Measurements from ENCODE around the gene ULK1. TPM values are rescaled to one million over a fixed set of nuclear protein-coding genes. Genes with fewer than 3 reads are reported as not detected.
"Not testable (repeated sequence)": the region's sequence is repeated elsewhere in the genome, so short reads cannot be mapped to it uniquely, and the experiment has no call there.

The ULK1 gene
- total RNA-seq, 1 experiment from 2014 or later = 48.9 TPM

DNA sequence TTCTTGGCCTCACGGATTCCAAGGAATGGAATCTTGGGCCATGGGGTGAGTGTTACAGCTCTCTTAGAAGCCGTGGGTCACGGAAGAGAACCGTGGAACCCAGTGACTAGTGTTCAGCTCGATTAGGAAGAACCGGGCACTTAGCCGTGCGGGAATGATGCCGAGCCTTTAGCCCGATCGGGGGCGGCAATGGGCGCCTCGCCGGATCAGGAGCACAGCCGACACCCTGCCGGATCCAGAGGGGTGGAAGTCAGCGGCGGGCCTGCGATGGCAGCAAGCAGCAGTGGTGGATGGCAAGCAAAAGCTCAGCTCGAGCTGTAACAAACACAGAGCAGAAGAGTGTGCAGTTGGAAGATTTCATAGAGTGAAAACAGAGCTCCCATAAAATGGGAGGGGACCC, 21.1 kb upstream of the ULK1 start:
- Mint-ChIP-seq H3K27me3 (ENCODE audit: unreplicated experiment) (no peaks in the 10 kb centered on the region), H3K4me3 (ENCODE audit: low read depth, unreplicated experiment) (no peak overlapping the region), H3K4me1 (ENCODE audit: low read depth, unreplicated experiment) (peaks cover 29% of the 10 kb centered on the region), H3K9me3 (ENCODE audit: low read depth, unreplicated experiment) (no peaks in the 10 kb centered on the region), H3K27ac (ENCODE audit: unreplicated experiment) (no peak overlapping the region), H3K36me3 (ENCODE audit: insufficient read depth, unreplicated experiment) (no peaks in the 10 kb centered on the region)
- DNase-seq = no peak
- CTCF ChIA-PET = interaction anchor here (0.6 kb wide), 1 partner anchor 12 kb away, joined by 3 read pairs; no protein-coding TSS in a partner anchor
- intact Hi-C loops (cut with micrococcal nuclease; ENCODE audit: unreplicated experiment) = no loop called here
- BruUV-seq (replicated peaks) = no TSS peak
- TF ChIP-seq CTCF (IDR thresholded peaks at IDR 0.05; ENCODE audit: unreplicated experiment) = no peak

GRCh38 chr12:131874972-131875371, 19.4 kb upstream of the ULK1 start:
- H3K27me3 Mint-ChIP-seq (ENCODE audit: unreplicated experiment); H3K36me3 Mint-ChIP-seq (ENCODE audit: insufficient read depth, unreplicated experiment); intact Hi-C loops (cut with micrococcal nuclease; ENCODE audit: unreplicated experiment); DNase-seq; H3K9me3 Mint-ChIP-seq (ENCODE audit: low read depth, unreplicated experiment); H3K27ac Mint-ChIP-seq (ENCODE audit: unreplicated experiment); BruUV-seq (replicated peaks); H3K4me3 Mint-ChIP-seq (ENCODE audit: low read depth, unreplicated experiment): not testable (repeated sequence)
- peaks cover 25% of the 10 kb centered on the region for H3K4me1 Mint-ChIP-seq (ENCODE audit: low read depth, unreplicated experiment)
- CTCF ChIA-PET = interaction anchor here (0.6 kb wide), 1 partner anchor 9 kb away, joined by 3 read pairs; no protein-coding TSS in a partner anchor

- H3K27me3 Mint-ChIP-seq (ENCODE audit: unreplicated experiment); H3K27ac Mint-ChIP-seq (ENCODE audit: unreplicated experiment); intact Hi-C loops (cut with micrococcal nuclease; ENCODE audit: unreplicated experiment); H3K9me3 Mint-ChIP-seq (ENCODE audit: low read depth, unreplicated experiment); H3K4me3 Mint-ChIP-seq (ENCODE audit: low read depth, unreplicated experiment); DNase-seq; BruUV-seq (replicated peaks); H3K4me1 Mint-ChIP-seq (ENCODE audit: low read depth, unreplicated experiment); H3K36me3 Mint-ChIP-seq (ENCODE audit: insufficient read depth, unreplicated experiment); CTCF ChIA-PET: not testable (repeated sequence)
These were observed 17.2 kb upstream of the ULK1 start for GRCh38 chr12:131877216-131877615.

- BruUV-seq (replicated peaks); H3K4me3 Mint-ChIP-seq (ENCODE audit: low read depth, unreplicated experiment); intact Hi-C loops (cut with micrococcal nuclease; ENCODE audit: unreplicated experiment); H3K9me3 Mint-ChIP-seq (ENCODE audit: low read depth, unreplicated experiment); DNase-seq; H3K36me3 Mint-ChIP-seq (ENCODE audit: insufficient read depth, unreplicated experiment); H3K4me1 Mint-ChIP-seq (ENCODE audit: low read depth, unreplicated experiment); CTCF ChIA-PET; H3K27me3 Mint-ChIP-seq (ENCODE audit: unreplicated experiment); H3K27ac Mint-ChIP-seq (ENCODE audit: unreplicated experiment): not testable (repeated sequence)
These were observed 16.0 kb upstream of the ULK1 start for GRCh38 chr12:131878436-131878835.

GRCh38 chr12:131882804-131883520, 11.5 kb upstream of the ULK1 start:
- Mint-ChIP-seq H3K4me3 (ENCODE audit: low read depth, unreplicated experiment) (no peak overlapping the region), H3K27ac (ENCODE audit: unreplicated experiment) (no peak overlapping the region), H3K36me3 (ENCODE audit: insufficient read depth, unreplicated experiment) (no peaks in the 10 kb centered on the region), H3K9me3 (ENCODE audit: low read depth, unreplicated experiment) (no peaks in the 10 kb centered on the region), H3K27me3 (ENCODE audit: unreplicated experiment) (peaks cover under 1% of the 10 kb centered on the region), H3K4me1 (ENCODE audit: low read depth, unreplicated experiment) (no peaks in the 10 kb centered on the region)
- no peak for TF ChIP-seq CTCF (IDR thresholded peaks at IDR 0.05; ENCODE audit: unreplicated experiment)
- CTCF ChIA-PET = interaction anchor here (0.6 to 1.2 kb wide), 3 partner anchors 15 to 1292 kb away, joined by 3 read pairs; no protein-coding TSS in a partner anchor
- no peak for DNase-seq
- intact Hi-C loops (cut with micrococcal nuclease; ENCODE audit: unreplicated experiment) = no loop called here
- no TSS peak for BruUV-seq (replicated peaks)

DNA sequence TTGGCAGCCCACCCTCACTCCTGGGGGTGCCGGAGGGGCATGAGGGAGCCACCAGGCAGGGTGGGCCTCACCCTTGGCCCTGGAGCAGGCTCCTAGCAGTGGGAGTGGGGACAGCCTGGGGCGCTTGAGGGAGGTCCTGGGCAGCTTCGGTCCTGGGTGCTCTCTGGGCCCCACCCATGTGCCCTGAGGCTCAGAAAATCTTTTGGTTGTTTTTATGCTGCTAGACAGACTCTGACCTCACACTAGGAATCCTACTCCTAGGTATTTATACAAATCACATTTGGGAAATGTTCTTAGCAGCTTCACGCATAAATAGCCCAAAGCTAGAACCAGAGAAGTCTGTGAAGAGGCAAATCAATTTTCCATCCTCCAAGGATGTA, 10.9 kb upstream of the ULK1 start:
- no peaks in the 10 kb centered on the region for H3K9me3 Mint-ChIP-seq (ENCODE audit: low read depth, unreplicated experiment)
- CTCF ChIA-PET = interaction anchor here (1.2 kb wide), 1 partner anchor 15 kb away, joined by 3 read pairs; no protein-coding TSS in a partner anchor
- intact Hi-C loops (cut with micrococcal nuclease; ENCODE audit: unreplicated experiment) = no loop called here
- DNase-seq = no peak
- no peaks in the 10 kb centered on the region for H3K4me1 Mint-ChIP-seq (ENCODE audit: low read depth, unreplicated experiment)
- TF ChIP-seq CTCF (IDR thresholded peaks at IDR 0.05; ENCODE audit: unreplicated experiment) = no peak
- no peak overlapping the region for H3K27ac Mint-ChIP-seq (ENCODE audit: unreplicated experiment)
- H3K4me3 Mint-ChIP-seq (ENCODE audit: low read depth, unreplicated experiment) = no peak overlapping the region
- BruUV-seq (replicated peaks) = no TSS peak
- peaks cover 6% of the 10 kb centered on the region for H3K27me3 Mint-ChIP-seq (ENCODE audit: unreplicated experiment)
- no peaks in the 10 kb centered on the region for H3K36me3 Mint-ChIP-seq (ENCODE audit: insufficient read depth, unreplicated experiment)

DNA sequence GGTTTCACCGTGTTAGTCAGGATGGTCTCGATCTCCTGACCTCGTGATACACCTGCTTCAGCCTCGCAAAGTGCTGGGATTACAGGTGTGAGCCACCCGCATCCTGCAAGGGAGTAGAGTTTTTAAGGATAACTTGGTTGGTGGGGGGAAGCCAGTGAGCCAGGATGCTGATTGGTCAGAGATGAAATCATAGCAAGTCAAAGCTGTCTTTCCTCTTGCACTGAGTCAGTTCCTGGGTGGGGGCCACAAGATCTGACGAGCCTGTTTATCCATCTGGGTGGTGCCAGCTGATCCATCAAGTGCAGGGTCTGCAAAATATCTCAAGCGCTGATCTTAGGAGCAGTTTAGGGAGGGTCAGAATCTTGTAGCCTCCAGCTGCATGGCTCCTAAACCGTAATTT, 9.3 kb upstream of the ULK1 start:
- BruUV-seq (replicated peaks); DNase-seq; H3K9me3 Mint-ChIP-seq (ENCODE audit: low read depth, unreplicated experiment); H3K36me3 Mint-ChIP-seq (ENCODE audit: insufficient read depth, unreplicated experiment); intact Hi-C loops (cut with micrococcal nuclease; ENCODE audit: unreplicated experiment); H3K4me3 Mint-ChIP-seq (ENCODE audit: low read depth, unreplicated experiment); H3K27ac Mint-ChIP-seq (ENCODE audit: unreplicated experiment): not testable (repeated sequence)
- H3K27me3 Mint-ChIP-seq (ENCODE audit: unreplicated experiment) = peaks cover 22% of the 10 kb centered on the region
- CTCF ChIA-PET = interaction anchor here (0.6 kb wide), 1 partner anchor 12 kb away, joined by 3 read pairs; no protein-coding TSS in a partner anchor
- peaks cover 11% of the 10 kb centered on the region for H3K4me1 Mint-ChIP-seq (ENCODE audit: low read depth, unreplicated experiment)

Measured in Calu3 (cell line).